Psoas muscle (tissue), 8 donors: ENCODE results near the gene ADCY7. TPM values are rescaled to one million over a fixed set of nuclear protein-coding genes. Genes with fewer than 3 reads are reported as not detected.
A peak's percentile ranks its signal among the peaks of the same experiment; 100 is the strongest.

Source experiments
- ATAC-seq, 4 donors: fragments of 200-7000 bp; cut with Tn5 transposase; one replicate each; pipeline ENCODE4 v1.9.1; 2020; ENCODE audit warnings: moderate library complexity in 3 of 4, mild to moderate bottlenecking in 2 of 4
- DNase-seq, 2 donors: peaks; one replicate each; pipeline ENCODE4 v3.0.0-alpha.2; 2020
- H3K27ac ChIP-seq: fragments of 200-600 bp; one replicate; pipeline ENCODE4 v1.8.0; 2022
- H3K27me3 ChIP-seq, 3 donors: fragments of 200-600 bp in 1 of 3; one replicate each; pipeline versions ENCODE4 v1.6.1 to v1.8.0; 2013 to 2022; ENCODE audit warnings: low read length in 2 of 3, mild to moderate bottlenecking in 2 of 3, moderate library complexity in 1 of 3; ENCODE audit not compliant: insufficient read depth in 3 of 3
- H3K36me3 ChIP-seq, 2 donors: fragments of 200-600 bp in 1 of 2; one replicate each; pipeline versions ENCODE4 v1.6.1 to v1.8.0; 2013 to 2022; ENCODE audit warnings: low read depth in 1 of 2, mild to moderate bottlenecking in 1 of 2, moderate library complexity in 1 of 2; ENCODE audit not compliant: insufficient read depth in 1 of 2
- H3K4me1 ChIP-seq: fragments of 200-600 bp; one replicate; pipeline ENCODE4 v1.8.0; 2022
- H3K4me3 ChIP-seq: fragments of 200-600 bp; one replicate; pipeline ENCODE4 v1.8.0; 2022; ENCODE audit warnings: mild to moderate bottlenecking
- H3K9me3 ChIP-seq: fragments of 200-600 bp; one replicate; pipeline ENCODE4 v1.8.0; 2022
- whole genome bisulfite sequencing, 3 donors: extraction: QIAGEN DNeasy Blood & Tissue Kit; methylation state at CpG; one replicate each; pipeline versions ENCODE4 v1.1.6 to v1.1.7; 2013; 5-methylcytosine and 5-hydroxymethylcytosine counted together
- intact Hi-C, 2 donors: fragments of 100-400 bp; cut with DNase I; formaldehyde crosslinking; loops; one replicate each; pipeline versions ENCODE4 v1.11.0 to v1.14.2; 2022
- long read RNA-seq, 2 donors: library from polyadenylated mRNA; unstranded; transcript quantifications; one replicate each; pipeline ENCODE4 v2.0.0, GENCODE V29; 2021
- polyA plus RNA-seq, 3 donors: library from polyadenylated mRNA; stranded (reverse); fragments of 200-250 nt; gene quantifications; one replicate each; pipeline ENCODE4 v1.2.3, GENCODE V29; 2013
- total RNA-seq, 4 donors: library from RNA; stranded (reverse); fragmentation: NEBNext Ultra II Directional in 2 of 4; extraction: Animal tissue kit (Norgen Biotek cat#: 25700) in 2 of 4; gene quantifications; one replicate each; pipeline versions ENCODE4 v1.2.1 to v1.2.4, GENCODE V29; 2021 to 2023
- TF ChIP-seq, protein P1 (sequence below): fragments of 200-600 bp; IDR thresholded peaks from one replicate; pipeline ENCODE4 v1.8.0; 2022; ENCODE audit warnings: antibody characterized with exemption
- donor health status: healthy with polysubstance abuse.
- donor health status: DM: no; HTN: no; CAD: no; lungs with moderate emphysema.
- donor health status: Bipolar disorder and iron deficiency.
- donor health status: healthy.
- donor health status: DM: yes; HTN: yes; CAD: no.
- donor health status: DM: no; HTN: no; CAD: no.
- donor health status: DM: no; HTN: no; CAD: no.
- donor health status: DM: yes; HTN: yes; CAD: no.

ADCY7 gene
- total RNA-seq (1 to 10 TPM; 3.1 to 5.5 (median 4.2) TPM), polyA plus RNA-seq (1 to 10 TPM in 2 of 3 donors, under 1 TPM in 1; 0.34 to 1.5 (median 1.1) TPM)
- long read RNA-seq, donor 1, result 0 reads
- long read RNA-seq, donor 2, partial matches to known transcripts, result 0 of 1 reads
- long read RNA-seq, donor 2, other reads (novel, unspliced or antisense), result 1 of 1 reads

DNA sequence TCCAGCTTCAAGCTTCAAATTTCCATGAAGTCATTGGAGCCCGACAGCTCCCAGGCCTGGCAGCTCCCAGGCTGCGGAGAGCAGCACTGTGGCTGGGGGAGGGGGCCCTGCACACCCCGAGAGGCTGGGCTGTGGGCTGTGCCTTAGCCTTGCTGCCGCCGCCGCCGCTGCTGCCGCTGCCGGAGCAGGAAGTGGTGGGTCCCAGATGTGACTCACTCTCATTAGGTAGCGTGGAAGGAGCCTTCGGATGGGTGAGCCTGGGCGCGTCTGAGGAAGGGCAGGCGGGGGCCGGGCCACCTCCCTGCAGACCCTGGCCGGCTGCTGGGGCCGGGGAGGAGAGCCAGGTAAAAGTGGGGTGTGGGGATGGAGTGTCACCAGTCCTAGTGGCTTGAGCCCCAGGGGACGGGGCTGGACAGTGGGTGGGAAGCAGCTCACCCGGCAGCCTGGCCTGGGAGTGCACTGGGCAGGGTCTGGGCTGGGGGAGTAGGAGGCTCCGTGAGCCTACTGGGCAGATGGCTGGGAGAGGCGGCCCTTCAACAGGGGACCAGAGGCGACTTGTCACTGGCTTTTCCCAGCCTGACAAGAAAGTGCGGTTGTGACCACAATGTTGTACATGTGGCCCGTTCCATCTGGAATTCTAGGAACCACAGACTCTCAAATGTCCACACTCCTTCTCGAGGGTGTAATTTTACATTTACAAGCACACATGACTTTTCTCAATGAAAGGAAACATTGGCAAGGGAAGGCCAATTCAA lies at the start of gene ADCY7:
Gene ADCY7 (plus strand): TSS at position 215 of the 755 bp plus-strand sequence. CDS start 21,629 bp downstream, outside the sequence.
- ATAC-seq (peak; percentile 53 to 81 (median 66)), DNase-seq (peak; percentile 69 to 78)
- WGBS, 3 donors, result 28 to 52% (median 33%) methylated on average over 25 of the region's 25 CpGs
- H3K27me3 ChIP-seq, result peaks cover 0 to 2% (median 0%) of the 10 kb centered on the region in 3 donors
- H3K4me1 ChIP-seq, result no peaks in the 10 kb centered on the region
- intact Hi-C loops, result no loop called here
- H3K9me3 ChIP-seq, result no peaks in the 10 kb centered on the region
- H3K27ac ChIP-seq, result peak within 1 kb of the TSS; percentile 23
- H3K4me3 ChIP-seq, result peak within 1 kb of the TSS; percentile 46
- no peaks in the 10 kb centered on the region for H3K36me3 ChIP-seq
- TF ChIP-seq, protein P1, sequence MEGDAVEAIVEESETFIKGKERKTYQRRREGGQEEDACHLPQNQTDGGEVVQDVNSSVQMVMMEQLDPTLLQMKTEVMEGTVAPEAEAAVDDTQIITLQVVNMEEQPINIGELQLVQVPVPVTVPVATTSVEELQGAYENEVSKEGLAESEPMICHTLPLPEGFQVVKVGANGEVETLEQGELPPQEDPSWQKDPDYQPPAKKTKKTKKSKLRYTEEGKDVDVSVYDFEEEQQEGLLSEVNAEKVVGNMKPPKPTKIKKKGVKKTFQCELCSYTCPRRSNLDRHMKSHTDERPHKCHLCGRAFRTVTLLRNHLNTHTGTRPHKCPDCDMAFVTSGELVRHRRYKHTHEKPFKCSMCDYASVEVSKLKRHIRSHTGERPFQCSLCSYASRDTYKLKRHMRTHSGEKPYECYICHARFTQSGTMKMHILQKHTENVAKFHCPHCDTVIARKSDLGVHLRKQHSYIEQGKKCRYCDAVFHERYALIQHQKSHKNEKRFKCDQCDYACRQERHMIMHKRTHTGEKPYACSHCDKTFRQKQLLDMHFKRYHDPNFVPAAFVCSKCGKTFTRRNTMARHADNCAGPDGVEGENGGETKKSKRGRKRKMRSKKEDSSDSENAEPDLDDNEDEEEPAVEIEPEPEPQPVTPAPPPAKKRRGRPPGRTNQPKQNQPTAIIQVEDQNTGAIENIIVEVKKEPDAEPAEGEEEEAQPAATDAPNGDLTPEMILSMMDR, result no peak

DNA sequence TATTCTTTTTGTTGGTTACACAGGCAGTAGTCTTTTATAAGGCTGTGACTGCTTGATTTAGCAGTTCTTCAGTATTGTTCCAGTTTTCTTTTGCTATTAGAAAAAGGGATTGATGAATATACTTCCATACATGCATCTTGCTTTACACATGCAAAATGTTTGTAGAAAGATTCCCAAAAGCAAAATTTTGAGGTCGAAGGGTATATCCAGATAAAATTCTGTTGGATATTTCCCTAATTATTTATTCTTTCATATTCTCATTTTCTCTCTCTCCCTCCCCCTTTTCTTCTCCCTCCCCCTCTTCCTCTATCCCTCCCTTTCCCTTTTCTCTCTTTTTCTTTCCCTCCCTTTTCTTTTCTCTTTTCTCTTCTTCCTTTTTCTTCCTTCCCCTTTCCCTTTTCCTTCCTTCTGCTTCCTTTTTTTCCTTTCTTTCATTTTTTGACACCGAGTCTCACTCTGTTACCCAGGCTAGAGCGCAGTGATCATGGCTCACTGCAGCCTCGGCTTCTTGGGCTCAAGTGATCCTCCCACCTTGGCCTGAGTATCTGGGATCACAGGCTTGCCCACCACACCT lies 46.9 kb upstream of the ADCY7 start:
- 95 to 97% (median 95%) methylated on average over 4 of the region's 4 CpGs for WGBS, 3 donors
- TF ChIP-seq, protein P1, result no peak
- intact Hi-C loops, result loop anchor here (5.0 to 10.0 kb wide), 4 partner anchors 105 to 445 kb away; partner anchors contain the start of gene BRD7 (in 1 of the 2)
- Histone ChIP-seq H3K36me3 (peaks cover 0 to 89% of the 10 kb centered on the region in 2 donors), H3K4me3 (no peak overlapping the region), H3K27ac (no peak overlapping the region), H3K27me3 (no peaks in the 10 kb centered on the region), H3K4me1 (no peaks in the 10 kb centered on the region), H3K9me3 (no peaks in the 10 kb centered on the region)
- DNase-seq (no peak), ATAC-seq (no peak)

DNA sequence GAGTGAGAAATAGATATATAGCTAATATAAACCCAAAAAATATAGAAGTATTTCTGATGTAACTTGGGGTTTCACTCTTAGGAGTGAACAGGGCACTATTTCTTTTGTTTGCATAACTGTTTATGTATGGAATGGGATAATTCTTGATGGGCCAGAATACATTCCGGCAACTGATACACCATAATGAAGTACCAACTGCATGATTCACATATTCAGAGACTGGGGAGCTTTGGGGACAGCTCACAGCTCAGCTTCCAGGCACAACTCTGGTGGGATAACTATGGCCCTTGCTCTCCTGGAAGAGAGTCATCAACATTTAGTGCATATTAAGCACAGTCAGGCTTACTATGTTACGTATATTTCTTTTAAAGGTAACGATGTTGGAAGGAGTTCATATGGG lies 42.1 kb upstream of the ADCY7 start:
- peaks cover 4 to 89% of the 10 kb centered on the region in 2 donors for H3K36me3 ChIP-seq
- intact Hi-C loops, result no loop called here
- ATAC-seq, result no peak

DNA sequence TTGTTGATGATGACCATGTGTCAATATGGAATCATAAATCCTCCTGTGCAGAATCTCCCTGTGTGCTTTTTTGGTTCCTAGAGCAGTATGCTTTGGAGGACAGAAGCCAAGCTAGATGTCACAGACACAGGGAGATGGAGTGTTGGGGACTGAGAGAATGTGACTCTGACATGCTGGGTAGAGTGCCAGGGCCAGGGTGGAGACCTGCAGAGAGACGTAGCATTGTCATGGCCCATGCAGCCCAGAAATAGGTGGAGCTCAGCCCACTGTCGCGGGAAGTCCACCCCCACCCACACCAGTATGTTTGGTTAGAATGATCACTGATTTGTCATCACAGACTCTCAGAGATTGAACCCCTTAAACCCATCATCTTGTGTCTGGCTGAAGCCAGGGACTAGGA lies 39.2 kb upstream of the ADCY7 start:
- Histone ChIP-seq H3K36me3 (peaks cover 4 to 91% of the 10 kb centered on the region in 2 donors), H3K9me3 (no peaks in the 10 kb centered on the region), H3K27ac (no peak overlapping the region), H3K4me1 (no peaks in the 10 kb centered on the region), H3K4me3 (no peak overlapping the region), H3K27me3 (no peaks in the 10 kb centered on the region)
- TF ChIP-seq, protein P1, result no peak
- ATAC-seq (no peak), DNase-seq (no peak)
- intact Hi-C loops, result no loop called here
- 86 to 94% (median 91%) methylated on average over 3 of the region's 3 CpGs for WGBS, 3 donors

More for the DNA sequence above, 42.1 kb upstream of the ADCY7 start:
- Histone ChIP-seq H3K27ac (no peak overlapping the region), H3K9me3 (no peaks in the 10 kb centered on the region), H3K4me1 (no peaks in the 10 kb centered on the region), H3K27me3 (no peaks in the 10 kb centered on the region), H3K4me3 (no peak overlapping the region)
- TF ChIP-seq, protein P1, result no peak
- no peak for DNase-seq
- WGBS, 3 donors, result 91 to 96% (median 91%) methylated on average over 3 of the region's 3 CpGs
